ENCODE results near the gene TMC4.

GRCh38 chr19:54138489-54139256, 34.3 kb downstream of the TMC4 start:
- TF ChIP-seq CTCF (IDR thresholded peaks at IDR 0.05; ENCODE audit: poor library complexity) = no peak
- TF ChIP-seq EZH2 (IDR thresholded peaks at IDR 0.05; ENCODE audit: borderline replicate concordance) = no peak

Data from hepatocyte (in vitro differentiated cells).